H7 (cell line): ENCODE results near the gene CACNA1G. TPM values are rescaled to one million over a fixed set of nuclear protein-coding genes. Genes with fewer than 3 reads are reported as not detected.
A peak's percentile ranks its signal among the peaks of the same experiment; 100 is the strongest.

Experiments
- DNase-seq: peaks from one replicate; pipeline ENCODE4 v3.0.0; 2012
- H3K27me3 ChIP-seq: 2 replicates; pipeline ENCODE4 v1.6.0; 2011; ENCODE audit warnings: mild to moderate bottlenecking, low read length; ENCODE audit not compliant: control insufficient read depth, insufficient read depth
- H3K36me3 ChIP-seq: replicated peaks from 2 replicates; pipeline ENCODE4 v1.5.1; 2011; ENCODE audit warnings: low read length; ENCODE audit not compliant: control insufficient read depth, insufficient read depth
- H3K4me3 ChIP-seq: 2 replicates; pipeline ENCODE4 v1.5.1; 2011; ENCODE audit warnings: low read depth, mild to moderate bottlenecking, control low read depth, low read length, moderate library complexity; ENCODE audit not compliant: insufficient read depth
- total RNA-seq: library from RNA; depleted of rRNA; stranded (reverse); fragments of >200 nt; shearing (Covaris generic); gene quantifications from 2 replicates; pipeline ENCODE4 v1.2.3, GENCODE V29; 2014

CACNA1G gene
- total RNA-seq, 1 experiment from 2014 or later, result 1.9 TPM

- DNase-seq, result no peak
- H3K27me3 ChIP-seq, result peaks cover 15% of the 10 kb centered on the region
- H3K36me3 ChIP-seq, result no peaks in the 10 kb centered on the region; the same call in 1 of the 2 replicates
- H3K4me3 ChIP-seq, result no peak overlapping the region
Observed at GRCh38 chr17:50538549-50539410, 21.7 kb upstream of the CACNA1G start.

GRCh38 chr17:50539762-50540559 lies 20.6 kb upstream of the CACNA1G start:
- DNase-seq, result peak; percentile 87
- Histone ChIP-seq H3K36me3 (no peaks in the 10 kb centered on the region; the same call in 1 of the 2 replicates), H3K27me3 (peaks cover 11% of the 10 kb centered on the region), H3K4me3 (no peak overlapping the region)

GRCh38 chr17:50540560-50541401 lies 19.7 kb upstream of the CACNA1G start:
- no peak for DNase-seq
- Histone ChIP-seq H3K36me3 (no peaks in the 10 kb centered on the region; the same call in 1 of the 2 replicates), H3K27me3 (peaks cover 11% of the 10 kb centered on the region), H3K4me3 (no peak overlapping the region)

- peak overlapping the region; percentile 64 for H3K4me3 ChIP-seq
- DNase-seq, result no peak
- peaks cover 11% of the 10 kb centered on the region for H3K27me3 ChIP-seq
- no peaks in the 10 kb centered on the region; the same call in 1 of the 2 replicates for H3K36me3 ChIP-seq
Observed at GRCh38 chr17:50541402-50541715, 19.2 kb upstream of the CACNA1G start.

- peak; percentile 100 for DNase-seq
- H3K36me3 ChIP-seq, result no peaks in the 10 kb centered on the region; the same call in 1 of the 2 replicates
- H3K27me3 ChIP-seq, result peaks cover 11% of the 10 kb centered on the region
- peak overlapping the region; percentile 64 for H3K4me3 ChIP-seq
Observed at GRCh38 chr17:50541716-50542688, 18.5 kb upstream of the CACNA1G start.

- Histone ChIP-seq H3K4me3 (no peak overlapping the region), H3K27me3 (peaks cover 11% of the 10 kb centered on the region), H3K36me3 (no peaks in the 10 kb centered on the region; the same call in 1 of the 2 replicates)
- DNase-seq, result no peak
Observed at GRCh38 chr17:50542795-50543774, 17.4 kb upstream of the CACNA1G start.

- H3K36me3 ChIP-seq, result no peaks in the 10 kb centered on the region
- peaks cover 11% of the 10 kb centered on the region for H3K27me3 ChIP-seq
- no peak overlapping the region for H3K4me3 ChIP-seq
- DNase-seq, result no peak
Observed at GRCh38 chr17:50544516-50544915, 16.0 kb upstream of the CACNA1G start.

GRCh38 chr17:50545311-50545710 lies 15.2 kb upstream of the CACNA1G start:
- no peak overlapping the region for H3K4me3 ChIP-seq
- no peak for DNase-seq
- no peaks in the 10 kb centered on the region for H3K36me3 ChIP-seq
- peaks cover 11% of the 10 kb centered on the region for H3K27me3 ChIP-seq

- no peak for DNase-seq
- Histone ChIP-seq H3K36me3 (no peaks in the 10 kb centered on the region), H3K4me3 (no peak overlapping the region; the same call in 1 of the 2 replicates), H3K27me3 (peaks cover under 1% of the 10 kb centered on the region)
Observed at GRCh38 chr17:50546701-50547034, 13.8 kb upstream of the CACNA1G start.

GRCh38 chr17:50547035-50547735 lies 13.3 kb upstream of the CACNA1G start, which contains the start of gene SPATA20:
Gene SPATA20 (plus strand): TSS chr17:50547174. CDS start chr17:50547209, 35 bp downstream.
- H3K27me3 ChIP-seq, result no peaks in the 10 kb centered on the region; the same call in none of the 2 replicates
- H3K36me3 ChIP-seq, result no peaks in the 10 kb centered on the region
- peak; percentile 97 for DNase-seq
- H3K4me3 ChIP-seq, result peak within 1 kb of the TSS; percentile 56

- H3K27me3 ChIP-seq, result no peaks in the 10 kb centered on the region; the same call in none of the 2 replicates
- H3K36me3 ChIP-seq, result no peaks in the 10 kb centered on the region
- DNase-seq, result no peak
- peak overlapping the region; percentile 56; the same call in 1 of the 2 replicates for H3K4me3 ChIP-seq
Observed at GRCh38 chr17:50547736-50548083, 12.8 kb upstream of the CACNA1G start.

GRCh38 chr17:50548831-50549230 lies 11.7 kb upstream of the CACNA1G start:
- Histone ChIP-seq H3K36me3 (no peaks in the 10 kb centered on the region), H3K27me3 (no peaks in the 10 kb centered on the region; the same call in 1 of the 2 replicates), H3K4me3 (no peak overlapping the region)
- no peak for DNase-seq
